ENCODE results near the gene LPA. TPM values are rescaled to one million over a fixed set of nuclear protein-coding genes. Genes with fewer than 3 reads are reported as not detected.
"Not testable (repeated sequence)": the region's sequence is repeated elsewhere in the genome, so short reads cannot be mapped to it uniquely, and the experiment has no call there.

The LPA gene
- polyA plus RNA-seq, 2 of the 4 experiments (the other 2 are of a cell fraction) = not detected

GRCh38 chr6:160678230-160678629 is 14.2 kb upstream of the LPA start:
- no peaks in the 10 kb centered on the region for H3K4me1 ChIP-seq
- WGBS (ENCODE audit: missing lambda C conversion rate) = 55% methylated on average over 4 of the region's 4 CpGs
- no peak overlapping the region for H3K27ac ChIP-seq
- CTCF ChIA-PET = no interaction called here
- TF ChIP-seq NPAS2 (CRISPR knock-in tag; IDR thresholded peaks at IDR 0.05; ENCODE audit: borderline replicate concordance) (no peak), HMGXB4 (CRISPR knock-in tag; IDR thresholded peaks at IDR 0.05; ENCODE audit: borderline replicate concordance) (no peak), MYC (IDR thresholded peaks at IDR 0.05; ENCODE audit: borderline replicate concordance, low read length) (no peak), FOSL2 (IDR thresholded peaks at IDR 0.05) (no peak), FOSL2 (CRISPR knock-in tag; IDR thresholded peaks at IDR 0.05) (no peak), CEBPB (IDR thresholded peaks at IDR 0.05) (no peak), NFE2L2 (conservative IDR thresholded peaks at IDR 0.05; ENCODE audit: low read length) (no peak), JUN (IDR thresholded peaks at IDR 0.05) (no peak), POLR2A (IDR thresholded peaks at IDR 0.05; ENCODE audit: low read length) (no peak), REST (IDR thresholded peaks at IDR 0.05) (no peak), ELK1 (IDR thresholded peaks at IDR 0.05; ENCODE audit: low read depth, low read length) (no peak), EHF (CRISPR knock-in tag; IDR thresholded peaks at IDR 0.05) (no peak), CHD2 (IDR thresholded peaks at IDR 0.05; ENCODE audit: low read length, partially characterized antibody) (no peak), JUNB (IDR thresholded peaks at IDR 0.05) (no peak)
- DNase-seq (ENCODE audit: low read depth in 1 of 2, low spot score in 1 of 2) (no peak), ATAC-seq (no peak), FAIRE-seq (no peak)
- H3K4me2 ChIP-seq = no peak overlapping the region
- H3K4me3 ChIP-seq = no peak overlapping the region
- H3K9me3 ChIP-seq = no peaks in the 10 kb centered on the region
- POLR2A ChIA-PET = no interaction called here

GRCh38 chr6:160676418-160676817 is 12.3 kb upstream of the LPA start:
- DNase-seq (ENCODE audit: low read depth in 1 of 2, low spot score in 1 of 2); POLR2A ChIA-PET; ATAC-seq; H3K4me2 ChIP-seq; H3K9me3 ChIP-seq; H3K4me3 ChIP-seq; H3K4me1 ChIP-seq; FAIRE-seq; CTCF ChIA-PET; H3K27ac ChIP-seq: not testable (repeated sequence)
- 28% methylated on average over 5 of the region's 5 CpGs for WGBS (ENCODE audit: missing lambda C conversion rate)

- H3K4me2 ChIP-seq = no peak overlapping the region
- CTCF ChIA-PET = no interaction called here
- FAIRE-seq (no peak), ATAC-seq (no peak), DNase-seq (ENCODE audit: low read depth in 1 of 2, low spot score in 1 of 2) (no peak)
- H3K4me3 ChIP-seq = no peak overlapping the region
- no peaks in the 10 kb centered on the region for H3K9me3 ChIP-seq
- H3K4me1 ChIP-seq = no peaks in the 10 kb centered on the region
- no peak overlapping the region for H3K27ac ChIP-seq
- POLR2A ChIA-PET = no interaction called here
- WGBS (ENCODE audit: missing lambda C conversion rate) = 13% methylated on average over 2 of the region's 2 CpGs
- no peak for TF ChIP-seq RAD21 (conservative IDR thresholded peaks at IDR 0.05 in 1 of 2, IDR thresholded peaks at IDR 0.05 in 1 of 2)
- TF ChIP-seq E2F6 (IDR thresholded peaks at IDR 0.05; ENCODE audit: borderline replicate concordance, low read depth) = no peak
- TF ChIP-seq NPAS2 (CRISPR knock-in tag; IDR thresholded peaks at IDR 0.05; ENCODE audit: borderline replicate concordance) = no peak
- no peak for TF ChIP-seq POLR2AphosphoS2 (conservative IDR thresholded peaks at IDR 0.05; ENCODE audit: low read length)
- TF ChIP-seq ELK1 (IDR thresholded peaks at IDR 0.05; ENCODE audit: low read depth, low read length) = no peak
- TF ChIP-seq BCL3 (IDR thresholded peaks at IDR 0.05) = no peak
- TF ChIP-seq GATA3 (IDR thresholded peaks at IDR 0.05; ENCODE audit: borderline replicate concordance) = no peak
- no peak for TF ChIP-seq FOSL2 (IDR thresholded peaks at IDR 0.05)
- no peak for TF ChIP-seq FOSL2 (CRISPR knock-in tag; IDR thresholded peaks at IDR 0.05)
- no peak for TF ChIP-seq KDM5A (IDR thresholded peaks at IDR 0.05)
- no peak for TF ChIP-seq CEBPB (IDR thresholded peaks at IDR 0.05)
- no peak for TF ChIP-seq ZNF302 (CRISPR knock-in tag; IDR thresholded peaks at IDR 0.05)
- no peak for TF ChIP-seq HOXB13 (CRISPR knock-in tag; IDR thresholded peaks at IDR 0.05; ENCODE audit: low read depth)
- TF ChIP-seq EHMT2 (IDR thresholded peaks at IDR 0.05; ENCODE audit: low read depth) = no peak
These were observed 4.5 kb upstream of the LPA start for GRCh38 chr6:160668589-160668988.

Measured in A549 (cell line).